ENCODE data around the gene SEC23B. TPM values are rescaled to one million over a fixed set of nuclear protein-coding genes. Genes with fewer than 3 reads are reported as not detected.

SEC23B gene
- total and polyA plus RNA-seq, 2 donors (not counting 3 experiments of a cell fraction or from before 2014, with no cell fraction given) = 38.0 to 44.0 TPM

DNA sequence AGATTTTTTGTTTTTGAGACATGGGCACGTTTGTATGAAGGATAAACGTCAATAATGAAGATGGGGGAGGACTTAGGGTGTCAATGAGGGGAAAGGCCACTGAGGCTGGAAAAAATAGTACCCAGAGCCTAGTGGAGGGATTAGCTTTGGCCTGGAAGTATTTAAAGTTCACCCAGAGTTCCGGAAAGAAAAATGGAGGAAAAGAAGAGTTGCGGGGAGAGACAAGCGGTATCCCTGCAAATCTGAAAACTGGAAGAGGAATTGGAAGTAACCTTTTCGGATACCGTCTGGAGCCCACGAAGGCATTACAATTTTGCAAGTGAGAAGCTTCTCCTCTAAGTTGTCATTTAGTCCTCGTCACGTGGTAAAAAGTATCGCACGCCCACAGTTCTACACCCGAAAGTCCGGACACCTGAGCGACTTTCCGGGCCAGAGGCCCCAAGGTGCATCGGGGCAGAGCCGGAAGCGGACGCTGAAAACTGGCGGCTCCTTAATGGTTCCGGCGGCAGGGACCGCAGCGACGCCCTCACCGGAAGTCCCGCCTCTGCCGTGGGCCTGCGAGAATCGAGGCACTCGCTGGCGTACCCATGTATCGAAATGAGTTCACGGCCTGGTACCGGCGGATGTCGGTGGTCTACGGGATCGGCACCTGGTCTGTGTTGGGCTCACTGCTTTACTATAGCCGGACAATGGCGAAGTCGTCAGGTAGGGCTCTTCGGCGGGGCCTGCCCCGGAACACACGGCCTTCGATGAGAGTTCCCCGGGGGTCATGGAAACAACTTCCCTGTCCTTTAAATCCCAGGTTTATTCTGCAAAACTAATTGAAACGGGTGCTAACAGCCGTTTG is 59.4 kb downstream of the SEC23B start, which contains the start of gene SMIM26:
SMIM26 (plus strand) TSS at position 541 of the 847 bp plus-strand sequence; CDS start at position 588, 47 bp downstream.
- ChIA-PET CTCF (interaction anchor here (1.2 to 1.3 kb wide), 2 partner anchors 21 to 60 kb away, joined by 3 to 4 read pairs; partner anchors contain the start of gene SEC23B), POLR2A (interaction anchor here (0.6 kb wide), 1 partner anchor 1319 kb away, joined by 4 read pairs; no protein-coding TSS in a partner anchor)
- TF ChIP-seq JUN (IDR thresholded peaks at IDR 0.05; ENCODE audit: borderline replicate concordance, insufficient read depth, insufficient read length, low read depth) (no peak), POLR2A (IDR thresholded peaks at IDR 0.05; ENCODE audit: low read depth, low read length) (peak; percentile 91), GATA2 (IDR thresholded peaks at IDR 0.05; ENCODE audit: insufficient read depth, insufficient read length, low read depth, low read length) (no peak), FOS (IDR thresholded peaks at IDR 0.05; ENCODE audit: borderline replicate concordance, insufficient read depth, low read length) (no peak), POLR2AphosphoS5 (IDR thresholded peaks at IDR 0.05; ENCODE audit: insufficient read depth, low read depth, low read length) (peak; percentile 83), CTCF (IDR thresholded peaks at IDR 0.05; ENCODE audit: extremely low read depth in 1 of 2, insufficient read depth in 1 of 2, low read depth in 1 of 2, low read length in 2 of 2) (no peak)
- TSS peak; percentile 93 for BruUV-seq (replicated peaks)
- Histone ChIP-seq H4K20me1 (replicated peaks; ENCODE audit: control insufficient read depth, extremely low read depth, insufficient read depth, low read length) (no peaks in the 10 kb centered on the region), H3K4me1 (ENCODE audit: control insufficient read depth, extremely low read depth, insufficient read depth, low read length) (peaks cover 10% of the 10 kb centered on the region), H3K36me3 (ENCODE audit: control insufficient read depth in 2 of 2, extremely low read depth in 1 of 2, insufficient read depth in 2 of 2, low read length in 2 of 2) (peaks cover 0 to 2% of the 10 kb centered on the region in 2 experiments), H3K27ac (ENCODE audit: insufficient read depth, low read depth, low read length) (peak within 1 kb of the TSS; percentile 22), H3K9ac (replicated peaks; ENCODE audit: extremely low read depth, insufficient read depth, low read length) (peak within 1 kb of the TSS; percentile 73), H3K9me3 (replicated peaks; ENCODE audit: control insufficient read depth, insufficient read depth, low read length) (no peaks in the 10 kb centered on the region), H2AFZ (ENCODE audit: low read depth, low read length) (peak within 1 kb of the TSS; percentile 36), H3K4me2 (ENCODE audit: insufficient read depth, low read length) (peak within 1 kb of the TSS; percentile 93), H3K4me3 (replicated peaks in 1 of 3; ENCODE audit: insufficient read depth in 1 of 3, low read depth in 1 of 3, low read length in 3 of 3) (peak within 1 kb of the TSS; percentile 68 to 86 (median 72)), H3K9me1 (replicated peaks; ENCODE audit: control insufficient read depth, extremely low read depth, insufficient read depth, low read length) (no peaks in the 10 kb centered on the region), H3K27me3 (ENCODE audit: control insufficient read depth in 2 of 2, insufficient read depth in 2 of 2, low read length in 2 of 2) (no peaks in the 10 kb centered on the region), H3K79me2 (ENCODE audit: control insufficient read depth, insufficient read depth, low read length) (peaks cover 10% of the 10 kb centered on the region)
- DNase-seq (ENCODE audit: low read depth, low spot score) = peak; percentile 81
- intact Hi-C loops (cut with micrococcal nuclease) (loop anchor here (1.0 kb wide), 2 partner anchors 20 to 60 kb away; partner anchors contain the start of gene SEC23B), dilution Hi-C loops (cut with MboI; ENCODE audit: extremely low pct_ligation_motif_present, low sequenced_read_pairs) (no loop called here)
- peak; percentile 81 for FAIRE-seq

Measured in endothelial cell of umbilical vein (primary cell).